HG02678 (cell line): ENCODE measurements around the gene MPIG6B.
"Not testable (repeated sequence)": the region's sequence is repeated elsewhere in the genome, so short reads cannot be mapped to it uniquely, and the experiment has no call there.

Experiments
- ATAC-seq: cut with Tn5 transposase; IDR thresholded peaks from one replicate; pipeline ENCODE4 v1.9.1; 2021; ENCODE audit warnings: mild to moderate bottlenecking, moderate library complexity; ENCODE audit not compliant: unreplicated experiment

The MPIG6B gene

DNA sequence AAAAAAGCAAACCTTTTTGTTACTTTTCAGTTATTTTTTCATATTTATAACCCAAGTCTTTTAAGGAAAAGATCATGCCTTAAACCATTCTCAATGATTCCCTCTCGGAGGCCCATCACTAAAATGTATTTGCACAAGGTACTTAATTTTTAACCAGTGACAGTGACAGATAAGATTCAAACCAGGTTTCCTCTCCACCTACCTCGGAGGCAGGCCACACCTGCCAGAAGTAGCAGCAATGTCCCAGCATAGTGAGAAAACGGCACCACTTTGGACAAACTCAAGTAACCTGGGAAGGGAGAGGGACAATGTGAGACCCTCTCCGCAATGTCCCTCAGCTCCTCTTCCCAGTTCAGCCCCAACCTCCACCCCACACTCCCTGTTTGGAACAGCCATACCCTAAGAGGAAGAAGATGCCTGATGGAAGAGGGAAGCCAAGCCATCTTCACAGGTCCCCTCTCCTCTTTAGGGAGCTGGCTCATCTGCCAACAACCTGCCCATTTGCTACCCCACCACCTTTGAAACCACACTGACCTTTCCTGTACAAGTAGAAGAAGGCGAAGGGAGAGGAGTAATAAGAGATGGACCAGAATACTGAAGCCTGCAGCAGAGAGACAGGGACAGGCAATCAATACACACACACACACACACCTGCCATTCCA, 22.3 kb upstream of the MPIG6B start:
- ATAC-seq: no peak

DNA sequence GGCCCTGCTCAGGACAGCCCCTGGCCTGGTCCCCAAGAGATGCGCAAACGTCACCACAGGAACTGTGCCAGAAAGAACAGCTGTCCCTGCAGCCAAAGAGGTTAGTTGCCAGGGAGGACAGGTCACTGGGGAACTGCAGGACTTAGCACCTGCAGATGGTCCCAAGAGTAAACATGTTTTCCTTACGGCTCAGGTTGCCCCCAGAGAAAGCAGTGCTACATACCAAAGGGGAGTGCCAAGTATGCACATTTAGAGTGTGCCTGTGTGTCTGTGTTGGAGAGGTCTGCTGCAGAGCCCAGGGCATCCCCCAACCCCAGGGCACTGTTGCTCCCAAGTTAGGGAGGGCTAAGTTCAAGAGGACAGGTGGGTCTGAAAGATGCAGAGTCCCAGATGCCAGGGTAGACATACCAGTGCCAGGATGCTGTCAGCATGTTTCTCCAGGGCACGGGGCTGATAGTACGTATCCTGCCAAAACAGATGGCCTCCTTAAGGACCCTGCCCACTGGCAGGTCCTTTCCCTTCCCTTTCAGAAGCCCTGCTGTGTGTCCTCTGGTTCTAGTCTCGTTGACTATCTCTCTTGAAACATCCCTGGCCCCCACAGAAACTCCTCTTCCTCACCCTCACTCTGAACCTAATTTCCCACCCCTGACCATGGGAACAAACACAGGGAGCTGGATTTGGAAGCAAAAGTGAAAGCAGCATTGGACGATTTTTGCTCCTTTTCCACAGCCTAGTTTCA, 21.3 kb upstream of the MPIG6B start:
- no peak for ATAC-seq

DNA sequence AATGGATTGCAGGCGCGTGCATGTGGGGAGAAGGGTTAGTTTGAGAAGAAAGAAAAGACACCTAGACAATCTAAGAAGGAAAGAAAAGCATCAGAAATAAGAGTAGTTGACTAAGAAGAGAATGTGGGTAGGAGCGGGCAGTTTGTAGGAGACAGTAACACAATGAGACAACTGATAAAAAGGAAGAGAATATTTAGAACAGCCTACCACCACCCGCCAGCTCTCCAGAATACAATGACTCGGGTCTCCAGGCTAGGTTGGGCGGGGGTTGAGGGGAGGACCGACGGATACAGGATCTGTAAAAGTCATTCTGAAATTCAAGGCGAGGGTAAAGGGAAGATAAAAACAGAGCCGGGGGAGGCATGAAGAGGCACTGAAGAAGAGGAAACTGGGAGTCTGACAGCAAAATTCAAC, 20.8 kb upstream of the MPIG6B start:
- ATAC-seq: no peak

DNA sequence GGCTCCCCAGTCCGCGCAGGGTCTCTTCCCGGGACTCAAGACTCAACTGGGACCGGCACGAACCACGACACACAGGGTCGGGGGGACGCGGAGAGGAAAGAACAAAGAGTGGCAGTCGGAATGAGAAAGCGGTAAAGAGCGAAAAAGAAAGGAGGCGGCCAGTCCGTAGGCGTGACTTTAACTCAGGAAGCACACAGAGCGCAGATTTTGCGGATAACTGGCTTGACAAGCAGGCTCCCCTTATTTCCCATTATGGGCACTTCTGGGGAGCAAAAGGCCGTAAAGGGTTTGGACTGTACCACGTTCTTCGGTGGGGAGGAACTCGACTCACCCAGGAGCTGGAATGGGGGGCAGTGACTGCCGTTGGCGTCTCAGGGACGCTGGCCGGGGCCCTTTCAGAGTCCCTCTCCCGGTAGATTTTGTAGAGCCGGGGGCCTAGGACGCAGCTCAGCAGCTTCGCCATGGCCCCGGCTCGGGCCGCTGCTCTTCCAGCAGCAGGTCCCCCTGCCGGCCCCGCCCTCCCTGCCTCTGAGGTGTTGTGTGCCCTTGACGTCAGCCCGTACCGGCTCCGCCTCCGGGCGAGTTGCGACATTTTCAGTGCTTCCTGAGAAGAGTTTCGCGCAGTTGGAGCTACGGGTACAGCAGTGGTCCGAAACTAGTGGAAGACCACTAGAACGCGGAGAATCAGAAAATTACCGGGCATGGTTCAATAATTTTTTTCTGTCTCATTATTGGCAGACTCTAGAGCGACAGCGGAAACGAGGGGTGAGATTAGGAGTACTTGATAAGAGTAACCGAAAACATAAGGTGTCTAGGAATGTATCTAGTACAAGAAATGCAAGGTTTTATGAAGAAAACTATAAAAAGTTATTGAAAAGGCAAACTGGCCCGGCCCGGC, 20.1 kb upstream of the MPIG6B start, which contains the start of gene ABHD16A:
Gene ABHD16A, minus strand, starts transcription at position 506 of the 898 bp plus-strand sequence. Its CDS starts 43 bp downstream, at position 463.
- ATAC-seq: peak; percentile 88

DNA sequence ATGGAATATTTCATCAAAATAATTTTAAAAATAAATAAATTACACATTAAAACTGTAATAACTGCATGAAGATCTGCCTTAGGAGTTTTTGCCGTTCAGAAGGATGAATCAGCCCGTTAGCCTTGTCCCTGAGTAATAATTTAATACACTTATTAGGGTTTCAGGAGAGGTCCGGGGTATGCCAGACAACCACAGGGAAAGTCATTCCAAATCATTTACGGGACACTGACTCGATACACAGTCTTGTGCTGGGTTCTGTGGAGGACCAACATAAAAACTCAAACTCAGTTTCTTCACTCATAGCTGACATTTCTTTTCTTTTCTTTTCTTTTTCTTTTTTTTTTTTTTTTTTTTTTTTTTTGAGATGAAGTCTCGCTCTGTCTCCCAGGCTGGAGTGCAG, 17.2 kb upstream of the MPIG6B start:
- no peak for ATAC-seq

DNA sequence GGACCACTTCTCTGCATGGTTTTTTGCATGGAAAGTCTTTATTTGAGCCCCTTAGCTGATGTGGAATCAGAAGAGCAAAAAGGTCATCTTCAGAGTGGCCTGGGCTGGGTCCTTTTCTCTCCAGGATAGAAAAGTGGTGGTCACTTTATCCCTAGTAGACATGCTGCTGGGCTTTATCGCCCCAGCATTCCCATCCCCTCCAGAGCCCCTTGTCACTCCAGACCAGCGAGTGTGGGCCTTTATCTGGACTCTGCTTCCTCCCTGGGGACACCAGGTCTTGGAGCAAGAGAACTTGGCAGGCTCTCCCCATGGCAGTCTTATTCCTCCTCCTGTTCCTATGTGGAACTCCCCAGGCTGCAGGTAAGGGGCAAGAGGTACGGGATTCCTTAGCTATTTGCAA, 16.6 kb upstream of the MPIG6B start, which contains the start of gene LY6G6F:
Gene LY6G6F, plus strand, starts transcription at position 268 of the 400 bp plus-strand sequence. Its CDS starts 41 bp downstream, at position 309.
- no peak for ATAC-seq

DNA sequence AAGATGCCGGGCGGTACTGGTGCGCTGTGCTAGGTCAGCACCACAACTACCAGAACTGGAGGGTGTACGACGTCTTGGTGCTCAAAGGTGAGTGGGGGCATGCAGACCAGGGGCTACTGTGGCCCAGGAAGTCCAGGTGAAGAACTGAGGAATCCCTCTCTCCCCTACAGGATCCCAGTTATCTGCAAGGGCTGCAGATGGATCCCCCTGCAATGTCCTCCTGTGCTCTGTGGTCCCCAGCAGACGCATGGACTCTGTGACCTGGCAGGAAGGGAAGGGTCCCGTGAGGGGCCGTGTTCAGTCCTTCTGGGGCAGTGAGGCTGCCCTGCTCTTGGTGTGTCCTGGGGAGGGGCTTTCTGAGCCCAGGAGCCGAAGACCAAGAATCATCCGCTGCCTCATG, 15.5 kb upstream of the MPIG6B start:
- ATAC-seq: no peak

DNA sequence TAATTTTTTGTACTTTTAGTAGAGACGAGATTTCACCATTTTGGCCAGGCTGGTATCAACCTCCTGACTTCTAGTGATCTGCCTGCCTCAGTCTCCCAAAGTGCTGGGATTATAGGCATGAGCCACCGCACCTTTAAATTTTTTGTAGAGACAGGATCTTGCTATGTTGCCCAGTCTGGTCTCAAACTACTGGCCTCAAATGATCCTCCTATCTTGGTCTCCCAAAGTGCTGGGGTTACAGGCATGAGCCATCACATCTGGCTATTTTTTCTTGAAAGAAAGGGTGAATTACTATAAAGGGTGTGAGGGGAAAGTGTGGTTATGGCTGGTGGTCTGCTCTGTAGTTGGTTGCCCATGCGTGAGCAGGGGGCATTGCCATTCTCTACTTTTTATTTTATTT, 14.9 kb upstream of the MPIG6B start:
- ATAC-seq: no peak

DNA sequence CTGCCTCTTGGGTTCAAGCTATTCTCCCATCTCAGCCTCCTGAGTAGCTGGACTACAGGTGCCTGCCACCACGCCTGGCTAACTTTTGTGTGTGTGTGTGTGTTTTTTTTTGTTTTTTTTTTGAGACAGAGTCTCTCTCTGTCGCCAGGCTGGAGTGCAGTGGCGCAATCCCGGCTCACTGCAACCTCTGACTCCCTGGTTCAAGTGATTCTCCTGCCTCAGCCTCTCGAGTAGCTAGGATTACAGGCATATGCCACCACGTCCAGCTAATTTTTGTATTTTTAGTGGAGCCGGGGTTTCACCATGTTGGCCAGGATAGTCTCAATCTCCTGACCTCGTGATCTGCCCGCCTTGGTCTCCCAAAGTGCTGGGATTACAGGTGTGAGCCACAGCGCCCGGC, 14.0 kb upstream of the MPIG6B start:
- ATAC-seq: not testable (repeated sequence)

DNA sequence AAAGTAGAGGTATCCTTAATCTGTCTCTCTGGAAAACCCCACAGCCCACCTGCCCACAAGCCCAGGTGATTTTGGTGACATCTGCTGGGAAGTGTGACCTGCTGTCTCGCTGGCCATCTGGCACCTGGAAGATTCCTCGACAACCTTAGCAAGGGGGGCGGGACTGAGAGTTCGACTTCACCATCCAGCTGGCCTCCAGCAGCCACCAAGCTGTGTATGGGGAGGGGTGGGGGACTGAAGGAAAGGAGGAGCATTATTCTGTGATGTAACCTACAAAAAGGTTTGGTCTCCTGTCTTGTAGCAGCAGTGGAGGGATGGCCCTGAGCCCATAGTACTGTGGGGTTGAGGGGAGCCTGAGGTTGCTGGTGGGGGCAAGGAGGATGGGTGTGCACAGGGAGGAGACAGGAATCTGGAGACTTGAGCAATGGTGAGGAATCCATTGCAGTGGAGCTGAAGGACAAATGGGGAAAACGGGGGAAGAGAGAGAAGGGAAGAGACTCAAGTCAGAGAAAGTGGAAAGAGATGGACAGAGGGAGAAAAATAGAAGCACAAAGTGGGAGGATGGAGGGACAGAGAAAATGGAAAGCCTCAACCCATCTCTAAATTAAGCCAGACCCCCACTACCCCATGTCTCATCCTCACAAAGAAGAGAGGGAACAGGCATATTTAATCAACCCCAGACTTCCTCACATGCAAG, 12.5 kb upstream of the MPIG6B start:
- no peak for ATAC-seq

DNA sequence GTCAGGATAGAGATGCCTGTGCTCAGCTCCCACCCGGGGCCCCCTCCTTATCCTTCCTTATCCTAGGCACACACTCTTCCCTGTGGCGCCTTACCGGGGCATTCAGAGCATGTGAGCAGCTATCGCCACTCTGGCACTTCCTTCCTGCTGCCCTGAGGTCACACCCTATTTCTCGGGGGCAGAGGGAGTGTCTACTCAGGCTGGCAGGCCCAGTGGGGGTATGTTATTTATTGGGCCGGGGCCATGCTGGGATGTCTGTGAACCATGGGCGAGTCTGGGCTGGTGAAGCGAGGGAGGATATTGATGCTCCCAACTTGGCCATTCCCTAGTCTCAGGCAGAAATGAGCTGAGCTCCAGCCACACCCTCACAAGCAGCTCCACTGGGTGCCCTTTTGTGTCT, 11.9 kb upstream of the MPIG6B start:
- ATAC-seq: no peak

DNA sequence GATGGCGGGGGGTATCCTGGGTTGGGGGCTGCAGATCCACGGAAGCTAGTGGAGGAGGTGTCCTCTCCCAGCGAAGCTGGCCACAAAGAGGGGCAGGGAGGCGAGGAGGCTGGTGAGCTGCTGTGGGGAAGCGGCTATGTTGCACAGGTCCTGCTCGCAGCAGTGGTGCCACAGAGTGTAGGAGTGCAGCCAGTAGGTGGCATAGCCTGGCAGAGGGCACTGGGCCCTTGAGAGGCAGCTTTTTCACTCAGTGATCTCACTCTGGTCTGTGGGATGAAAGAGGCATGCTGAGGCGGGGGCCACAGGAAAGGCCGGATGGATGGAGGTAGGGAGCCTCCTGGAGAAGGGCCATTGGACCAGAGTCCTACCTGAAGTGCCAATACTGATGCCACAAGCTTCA, 10.9 kb upstream of the MPIG6B start:
- no peak for ATAC-seq

DNA sequence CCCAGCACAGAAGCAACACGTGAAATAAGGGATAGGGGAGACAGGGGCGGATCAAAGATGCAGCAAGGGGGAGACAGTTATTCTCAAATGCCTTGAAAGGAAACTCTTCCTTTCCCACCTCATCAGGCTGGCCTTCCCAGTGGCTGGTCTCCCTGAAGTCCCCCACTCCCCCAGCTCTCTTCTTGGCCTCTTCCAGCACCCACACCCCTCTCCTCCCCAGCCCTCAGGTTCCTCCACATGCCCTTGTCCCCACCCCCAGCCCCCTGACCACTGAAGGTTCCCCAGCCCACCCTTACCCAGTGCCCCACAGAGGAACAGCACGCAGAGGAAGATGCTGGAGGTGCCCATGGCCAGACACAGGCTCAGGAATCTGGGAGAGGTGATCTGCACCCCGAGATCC, 9.7 kb upstream of the MPIG6B start:
- no peak for ATAC-seq

DNA sequence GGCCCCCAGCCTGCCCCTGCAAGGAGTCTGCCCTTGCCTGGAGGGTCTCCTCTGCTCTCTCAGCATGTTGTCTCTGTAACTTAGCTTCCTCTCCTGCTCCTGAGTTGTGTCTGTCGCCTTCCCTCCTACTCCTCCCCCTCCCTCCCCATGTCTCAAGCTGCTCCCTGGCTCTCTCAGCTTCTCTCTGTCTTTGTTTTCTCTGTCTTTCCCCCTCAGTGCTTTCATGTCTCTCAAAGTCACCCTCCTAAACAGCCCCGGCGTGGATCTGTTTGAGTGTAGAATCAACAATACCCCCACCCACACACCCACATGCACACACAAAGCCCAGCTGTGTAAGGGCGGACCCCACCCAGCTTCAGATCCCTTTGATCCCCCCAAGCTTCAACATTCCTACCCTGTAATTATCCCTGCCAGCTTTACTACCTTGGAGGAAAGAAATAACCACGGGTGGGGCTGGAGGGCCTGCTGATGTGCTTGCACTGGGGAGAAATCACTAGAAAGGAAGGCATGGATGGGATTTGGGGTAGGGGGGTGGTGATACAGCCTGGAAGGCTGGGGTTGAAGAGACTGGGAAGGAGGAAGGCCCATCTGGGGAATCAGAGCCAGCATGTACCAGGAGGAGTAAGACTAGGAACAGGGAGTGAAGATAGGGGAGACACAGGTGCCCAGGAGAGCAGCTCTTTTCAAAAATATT, 9.0 kb upstream of the MPIG6B start:
- ATAC-seq: no peak

DNA sequence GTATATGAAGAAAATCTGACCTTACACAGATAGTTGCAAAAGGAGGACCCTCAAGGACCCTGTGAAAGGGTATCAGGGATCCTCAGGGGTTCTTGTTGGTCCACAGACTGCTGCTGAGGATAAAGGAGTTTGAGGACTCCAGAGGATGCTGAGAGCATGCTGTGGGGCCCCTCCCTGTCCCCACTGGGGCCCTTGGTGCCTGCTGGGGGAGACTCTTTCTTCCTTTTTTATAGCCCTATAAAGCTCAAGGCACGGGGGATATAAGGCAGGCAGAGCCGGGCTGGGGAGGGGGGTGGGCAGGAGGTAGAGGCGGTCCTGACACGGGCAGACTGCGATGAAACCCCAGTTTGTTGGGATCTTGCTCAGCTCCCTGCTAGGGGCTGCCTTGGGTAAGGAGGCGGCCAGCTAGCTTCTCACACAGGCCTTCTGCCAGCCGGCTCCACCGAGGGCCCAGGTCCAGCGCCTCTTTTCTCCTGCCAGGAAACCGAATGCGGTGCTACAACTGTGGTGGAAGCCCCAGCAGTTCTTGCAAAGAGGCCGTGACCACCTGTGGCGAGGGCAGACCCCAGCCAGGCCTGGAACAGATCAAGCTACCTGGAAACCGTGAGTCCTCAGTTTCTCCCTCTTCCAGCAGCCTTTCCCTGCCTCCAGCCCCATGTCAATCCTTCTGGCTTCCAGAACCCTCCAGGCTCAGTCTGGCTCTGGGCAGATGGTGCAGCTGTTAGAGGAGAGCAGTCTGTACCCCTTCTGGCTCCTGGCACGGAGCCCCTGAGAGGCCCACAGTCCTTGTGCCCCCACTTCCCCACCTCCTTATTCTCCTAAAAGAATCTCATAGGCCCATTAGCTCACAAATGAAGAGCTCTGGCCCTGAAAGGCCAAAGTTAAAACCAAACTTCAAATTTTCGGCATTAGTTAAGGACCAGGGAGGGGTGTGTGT, 7.9 kb upstream of the MPIG6B start, which contains the start of gene LY6G6D:
Gene LY6G6D, plus strand, starts transcription at position 327 of the 937 bp plus-strand sequence. Its CDS starts 8 bp downstream, at position 335.
- ATAC-seq: no peak

DNA sequence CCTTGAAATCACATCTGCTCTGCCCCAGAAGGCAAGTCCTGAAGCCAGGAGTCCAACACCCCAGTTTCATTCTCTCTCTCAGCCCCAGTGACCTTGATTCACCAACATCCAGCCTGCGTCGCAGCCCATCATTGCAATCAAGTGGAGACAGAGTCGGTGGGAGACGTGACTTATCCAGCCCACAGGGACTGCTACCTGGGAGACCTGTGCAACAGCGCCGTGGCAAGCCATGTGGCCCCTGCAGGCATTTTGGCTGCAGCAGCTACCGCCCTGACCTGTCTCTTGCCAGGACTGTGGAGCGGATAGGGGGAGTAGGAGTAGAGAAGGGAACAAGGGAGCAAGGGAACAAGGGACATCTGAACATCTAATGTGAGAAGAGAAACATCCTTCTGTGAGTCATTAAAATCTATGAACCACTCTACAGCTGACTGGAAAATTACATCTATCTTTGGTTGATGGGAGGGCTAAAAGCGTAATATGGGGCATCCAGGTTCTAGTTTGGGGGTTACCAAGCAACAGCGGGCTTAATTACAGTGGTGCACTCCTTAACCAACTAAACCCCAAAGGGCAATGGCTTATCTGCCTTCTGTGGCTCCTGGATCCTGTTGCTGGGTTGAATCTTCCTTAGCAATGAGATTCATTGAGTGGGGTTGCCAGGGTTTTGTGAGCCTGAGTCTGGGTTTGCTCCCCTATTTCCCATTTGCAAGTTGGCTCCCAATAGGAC, 5.5 kb upstream of the MPIG6B start:
- ATAC-seq: no peak

DNA sequence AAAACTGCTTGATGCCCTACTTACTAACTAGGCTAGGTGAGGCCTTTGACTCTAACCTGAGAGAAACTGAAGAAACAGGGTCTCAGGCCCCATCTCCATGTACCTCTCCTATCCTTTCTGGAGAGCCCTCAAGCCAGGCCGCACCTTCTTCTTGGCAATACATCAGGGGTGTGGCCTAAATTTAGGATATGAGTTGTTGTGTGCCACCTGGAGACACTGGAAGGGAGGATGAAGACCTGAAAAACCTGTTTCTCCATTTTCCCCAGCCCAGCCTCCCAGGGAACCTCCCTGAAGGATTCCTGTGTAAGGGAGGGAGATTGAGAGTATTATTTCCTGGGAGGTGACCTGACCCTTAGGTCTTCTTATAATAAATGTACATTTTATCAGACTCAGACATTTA, 4.9 kb upstream of the MPIG6B start:
- ATAC-seq: no peak

DNA sequence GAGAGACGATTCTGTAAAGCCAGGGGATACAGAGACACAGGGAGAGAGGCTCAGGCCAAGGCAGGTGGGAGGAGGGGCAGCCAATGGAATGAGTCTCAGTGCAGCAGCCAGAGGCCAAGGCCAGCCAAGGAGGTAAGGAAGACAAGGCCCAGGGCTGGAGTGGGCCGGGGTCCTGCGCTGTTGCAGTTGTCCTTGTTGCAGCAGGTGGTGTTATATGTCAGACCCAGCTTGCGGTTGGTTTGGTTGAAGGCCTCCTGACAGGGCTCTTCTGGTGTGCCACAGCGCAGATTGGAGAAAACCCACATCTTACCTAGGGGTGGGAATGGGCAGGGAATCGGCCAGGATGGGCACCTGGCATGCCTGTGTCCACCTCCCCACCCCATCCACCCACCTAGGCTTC, 4.2 kb upstream of the MPIG6B start:
- ATAC-seq: no peak
